Tibial artery (tissue), 4 donors: ENCODE data around the gene ELF1.
"Not testable (repeated sequence)": the region's sequence is repeated elsewhere in the genome, so short reads cannot be mapped to it uniquely, and the experiment has no call there.

Experiments used
- DNase-seq, 2 donors: peaks; one replicate each; pipeline ENCODE4 v3.0.0-alpha.2; 2019
- H3K27ac ChIP-seq, 2 donors: fragments of 200-600 bp; sonication (generic) in 1 of 2; 1 replicate in 1 of 2; 2 replicates in 1 of 2; pipeline ENCODE4 v1.5.1; 2018 to 2019; ENCODE audit warnings: mild to moderate bottlenecking in 1 of 2
- H3K27me3 ChIP-seq, 2 donors: fragments of 200-600 bp; sonication (generic) in 1 of 2; one replicate each; pipeline versions ENCODE4 v1.5.1 to v1.6.0; 2016 to 2019
- H3K36me3 ChIP-seq, 3 donors: fragments of 200-600 bp; sonication (generic) in 2 of 3; one replicate each; pipeline ENCODE4 v1.5.1; 2016 to 2019; ENCODE audit warnings: mild to moderate bottlenecking in 2 of 3
- H3K4me1 ChIP-seq, 4 donors: fragments of 200-600 bp; sonication (generic) in 2 of 4; 1 replicate in 3 of 4; 2 replicates in 1 of 4; pipeline ENCODE4 v1.5.1; 2016 to 2019
- H3K4me3 ChIP-seq, 2 donors: fragments of 200-600 bp; sonication (generic) in 1 of 2; 1 replicate in 1 of 2; 2 replicates in 1 of 2; pipeline ENCODE4 v1.5.1; 2018 to 2019; ENCODE audit warnings: mild to moderate bottlenecking in 2 of 2
- H3K9me3 ChIP-seq, 3 donors: fragments of 200-600 bp; sonication (generic) in 1 of 3; one replicate each; pipeline ENCODE4 v1.5.1; 2016 to 2019
- CTCF ChIP-seq, 2 experiments: fragments of 200-600 bp in 1 of 2; fragments of 450-650 bp in 1 of 2; IDR thresholded peaks; one replicate each; pipeline ENCODE4 v1.5.1; 2017 to 2019; ENCODE audit warnings: antibody characterized with exemption in 2 of 2, mild to moderate bottlenecking in 1 of 2, moderate library complexity in 1 of 2
- intact Hi-C: fragments of 100-400 bp; cut with DNase I; formaldehyde crosslinking; loops from one replicate; pipeline ENCODE4 v1.15.0; 2023; ENCODE audit warnings: low total_unique reads

ELF1 gene

GRCh38 chr13:40927929-40928328, 91.2 kb downstream of the ELF1 start:
- TF ChIP-seq CTCF (IDR thresholded peaks at IDR 0.05) = no peak
- Histone ChIP-seq H3K4me3 (no peak overlapping the region), H3K27me3 (no peaks in the 10 kb centered on the region), H3K36me3 (peaks cover 15 to 39% (median 21%) of the 10 kb centered on the region in 3 donors), H3K4me1 (no peaks in the 10 kb centered on the region), H3K9me3 (no peaks in the 10 kb centered on the region), H3K27ac (no peak overlapping the region)
- DNase-seq = no peak
- intact Hi-C loops = loop anchor here (10.0 kb wide), 1 partner anchor 143 kb away; the partner anchor contains the start of gene SLC25A15

- intact Hi-C loops = loop anchor here (10.0 kb wide), 1 partner anchor 139 kb away; the partner anchor contains the start of gene SLC25A15
- Histone ChIP-seq H3K27ac (no peak overlapping the region), H3K36me3 (peaks cover 0 to 2% (median 1%) of the 10 kb centered on the region in 3 donors), H3K9me3 (no peaks in the 10 kb centered on the region), H3K4me3 (no peak overlapping the region), H3K4me1 (peaks cover 0 to 14% (median 5%) of the 10 kb centered on the region in 4 donors), H3K27me3 (no peaks in the 10 kb centered on the region)
- TF ChIP-seq CTCF (IDR thresholded peaks at IDR 0.05) = no peak
- DNase-seq = no peak
Observed at GRCh38 chr13:40923867-40924266, 95.2 kb downstream of the ELF1 start.

GRCh38 chr13:40922437-40923040, 96.6 kb downstream of the ELF1 start:
- H3K36me3 ChIP-seq = no peaks in the 10 kb centered on the region
- H3K9me3 ChIP-seq = no peaks in the 10 kb centered on the region
- intact Hi-C loops = loop anchor here (10.0 kb wide), 1 partner anchor 138 kb away; the partner anchor contains the start of gene SLC25A15
- no peak for TF ChIP-seq CTCF (IDR thresholded peaks at IDR 0.05)
- H3K4me3 ChIP-seq = no peak overlapping the region
- no peaks in the 10 kb centered on the region for H3K27me3 ChIP-seq
- H3K4me1 ChIP-seq = peaks cover 0 to 14% (median 5%) of the 10 kb centered on the region in 4 donors
- no peak overlapping the region for H3K27ac ChIP-seq
- DNase-seq = no peak

- TF ChIP-seq CTCF (IDR thresholded peaks at IDR 0.05) = no peak
- peak overlapping the region; percentile 72 to 83 for H3K27ac ChIP-seq
- intact Hi-C loops = loop anchor here (10.0 kb wide), 1 partner anchor 136 kb away; the partner anchor contains the start of gene SLC25A15
- H3K36me3 ChIP-seq = no peaks in the 10 kb centered on the region
- no peaks in the 10 kb centered on the region for H3K9me3 ChIP-seq
- H3K4me3 ChIP-seq = peak overlapping the region; percentile 57 to 66
- no peak for DNase-seq
- no peaks in the 10 kb centered on the region for H3K27me3 ChIP-seq
- H3K4me1 ChIP-seq = peaks cover 0 to 14% (median 5%) of the 10 kb centered on the region in 4 donors
Observed at GRCh38 chr13:40920826-40921225, 98.3 kb downstream of the ELF1 start.

- peaks cover 0 to 14% (median 5%) of the 10 kb centered on the region in 4 donors for H3K4me1 ChIP-seq
- intact Hi-C loops = loop anchor here (10.0 kb wide), 1 partner anchor 135 kb away; the partner anchor contains the start of gene SLC25A15
- peak overlapping the region; percentile 72 to 83 for H3K27ac ChIP-seq
Observed at GRCh38 chr13:40919901-40920300, 99.2 kb downstream of the ELF1 start.

GRCh38 chr13:40916207-40916998, 102.7 kb downstream of the ELF1 start:
- no peak for DNase-seq
- Histone ChIP-seq H3K9me3 (no peaks in the 10 kb centered on the region), H3K27ac (no peak overlapping the region), H3K4me3 (no peak overlapping the region), H3K27me3 (no peaks in the 10 kb centered on the region), H3K4me1 (peaks cover 0 to 14% (median 5%) of the 10 kb centered on the region in 4 donors), H3K36me3 (no peaks in the 10 kb centered on the region)
- intact Hi-C loops = no loop called here
- no peak for TF ChIP-seq CTCF (IDR thresholded peaks at IDR 0.05)

More at GRCh38 chr13:40919901-40920300, 99.2 kb downstream of the ELF1 start:
- DNase-seq, H3K4me3 ChIP-seq, H3K36me3 ChIP-seq, H3K9me3 ChIP-seq, H3K27me3 ChIP-seq: not testable (repeated sequence)

GRCh38 chr13:40914863-40915262, 104.3 kb downstream of the ELF1 start:
- H3K27me3 ChIP-seq, H3K36me3 ChIP-seq, DNase-seq, H3K27ac ChIP-seq, intact Hi-C loops, H3K4me1 ChIP-seq, H3K4me3 ChIP-seq, H3K9me3 ChIP-seq: not testable (repeated sequence)
